GM18498 (cell line): ENCODE data around the gene UBE2U.
"Not testable (repeated sequence)": the region's sequence is repeated elsewhere in the genome, so short reads cannot be mapped to it uniquely, and the experiment has no call there.

Source experiments
- ATAC-seq: cut with Tn5 transposase; IDR thresholded peaks from one replicate; pipeline ENCODE4 v1.9.1; 2021; ENCODE audit warnings: mild to moderate bottlenecking, moderate library complexity; ENCODE audit not compliant: unreplicated experiment

Gene UBE2U

DNA sequence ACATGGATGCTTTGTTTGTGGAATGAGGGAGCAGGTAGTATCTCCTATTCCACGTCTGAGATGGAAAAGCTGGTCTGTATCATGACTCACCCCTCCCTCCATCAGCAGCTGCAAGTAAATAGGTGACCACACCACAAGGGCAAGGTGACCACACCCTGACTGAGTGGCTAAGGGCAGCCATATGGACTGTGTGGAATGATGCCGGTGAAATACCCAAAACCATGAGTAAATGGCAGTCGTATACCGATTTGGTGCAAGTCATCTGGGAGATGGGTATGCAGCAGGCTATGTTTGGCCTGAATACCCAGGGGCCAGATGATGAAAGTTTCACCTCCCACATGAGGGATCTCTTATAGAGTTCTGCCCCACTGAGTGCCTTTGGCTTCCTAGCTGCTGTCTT lies 15.8 kb upstream of the UBE2U start:
- no peak for ATAC-seq

DNA sequence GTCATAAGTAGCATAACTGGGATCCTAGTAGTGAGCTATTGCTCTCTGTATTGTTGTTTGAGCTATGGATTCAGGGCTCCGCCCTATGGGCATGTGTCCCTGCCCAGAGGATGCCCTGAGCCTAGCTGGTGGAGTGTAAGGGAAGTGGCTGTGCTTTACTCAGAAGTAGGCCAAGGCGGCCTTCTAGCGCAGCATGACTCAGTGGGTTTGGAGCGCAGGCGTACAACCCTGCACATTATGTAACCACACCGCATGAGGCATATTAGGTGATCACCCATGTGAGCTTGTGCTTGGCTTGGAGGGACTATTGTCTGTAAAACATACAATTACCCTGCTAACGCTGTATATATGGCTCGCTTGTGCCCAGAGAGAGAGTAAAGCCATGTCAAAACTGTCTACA lies 11.1 kb upstream of the UBE2U start:
- ATAC-seq = no peak

DNA sequence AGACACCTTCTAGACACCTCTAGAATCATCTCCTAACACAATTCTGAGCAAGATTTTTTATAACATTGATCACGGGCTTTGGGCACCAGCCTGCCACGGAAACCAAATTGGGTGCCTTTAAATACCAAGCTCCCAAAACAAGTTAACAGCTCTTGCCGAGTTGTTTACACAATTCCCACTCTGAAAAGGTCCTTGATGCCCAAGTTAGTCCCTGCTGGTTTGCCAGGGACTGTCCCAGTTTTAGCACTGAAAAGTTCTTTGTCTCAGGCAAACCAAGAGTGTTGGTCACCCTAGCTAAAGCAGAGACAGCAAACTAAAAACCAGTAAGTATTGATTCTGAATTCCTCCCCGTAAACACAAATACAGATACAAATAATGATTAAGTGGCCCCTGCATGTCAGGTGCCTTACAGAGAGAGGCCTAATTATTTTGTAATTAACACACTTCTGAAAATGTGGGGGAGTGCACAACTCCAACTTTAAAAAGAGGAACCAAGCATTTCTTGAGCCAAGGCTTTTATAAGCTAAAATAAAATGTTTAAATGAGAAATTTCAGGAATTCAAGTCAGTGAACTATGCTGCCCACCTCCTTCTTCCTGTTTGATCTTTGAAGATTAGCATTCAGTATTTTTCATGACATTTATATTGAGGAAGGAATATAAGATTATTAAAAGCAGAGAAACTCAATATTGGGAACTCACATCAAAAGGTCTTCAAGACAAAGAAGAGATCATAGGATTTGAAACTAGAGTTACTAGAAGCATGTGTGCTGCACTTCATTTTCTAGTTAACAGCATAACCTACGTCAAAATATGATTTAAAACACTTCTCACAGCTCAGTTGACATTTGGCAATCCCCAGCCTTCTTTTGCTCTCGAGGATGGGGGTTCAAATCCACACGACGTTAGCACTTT lies 9.0 kb upstream of the UBE2U start:
- no peak for ATAC-seq

DNA sequence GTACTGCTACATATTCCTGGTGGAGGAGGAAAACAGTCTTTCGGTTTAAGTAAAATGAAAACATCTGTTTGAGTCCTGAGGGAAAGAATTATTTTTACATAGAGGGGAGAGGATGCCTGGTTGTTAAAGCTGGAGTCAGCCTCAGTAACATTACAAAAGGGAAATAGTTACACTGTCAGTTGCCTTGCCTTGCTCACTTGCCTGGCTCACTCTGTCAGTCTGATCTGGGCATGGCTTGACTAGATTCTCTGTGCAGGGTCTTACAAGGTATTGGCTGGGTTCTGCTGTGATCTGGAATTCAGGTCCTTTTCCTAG lies 8.4 kb upstream of the UBE2U start:
- no peak for ATAC-seq

DNA sequence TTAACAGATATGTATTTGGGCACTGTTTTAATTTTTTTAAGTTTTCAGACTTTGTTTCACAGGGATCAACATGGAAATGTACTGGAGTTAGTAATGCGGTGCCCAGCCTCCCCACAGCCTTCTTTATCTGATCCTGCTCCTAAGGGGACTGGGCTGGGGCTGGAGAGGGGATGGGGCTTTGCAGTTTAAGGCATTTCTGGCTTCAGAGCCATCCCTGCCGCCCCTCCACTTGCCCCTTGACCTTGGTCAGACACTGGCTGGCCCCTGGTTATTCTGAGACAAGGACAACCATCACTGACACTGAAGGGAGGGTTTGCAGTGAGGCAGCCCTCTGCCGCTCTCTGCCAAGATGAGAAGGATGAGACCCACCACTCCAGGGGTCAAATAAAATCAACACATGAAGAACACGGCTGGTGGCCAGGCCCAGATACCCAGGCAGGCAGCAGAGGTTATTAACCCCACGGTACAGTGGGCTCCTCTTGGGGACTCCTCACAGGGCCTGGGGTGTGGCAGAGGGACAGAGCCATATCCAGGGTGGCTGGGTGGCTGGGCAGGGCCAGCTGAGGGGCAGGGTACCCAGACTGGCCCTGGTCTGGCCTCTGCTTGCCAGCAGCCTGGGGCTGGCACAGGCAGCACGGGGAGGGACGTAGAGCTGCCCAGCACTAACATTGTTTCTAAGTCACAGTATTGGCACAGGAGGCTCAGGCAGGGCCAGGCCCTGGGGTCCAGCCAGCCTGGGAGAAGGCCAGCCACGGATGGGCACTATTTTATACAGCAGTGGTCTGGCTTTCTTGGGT lies 7.2 kb upstream of the UBE2U start:
- no peak for ATAC-seq

DNA sequence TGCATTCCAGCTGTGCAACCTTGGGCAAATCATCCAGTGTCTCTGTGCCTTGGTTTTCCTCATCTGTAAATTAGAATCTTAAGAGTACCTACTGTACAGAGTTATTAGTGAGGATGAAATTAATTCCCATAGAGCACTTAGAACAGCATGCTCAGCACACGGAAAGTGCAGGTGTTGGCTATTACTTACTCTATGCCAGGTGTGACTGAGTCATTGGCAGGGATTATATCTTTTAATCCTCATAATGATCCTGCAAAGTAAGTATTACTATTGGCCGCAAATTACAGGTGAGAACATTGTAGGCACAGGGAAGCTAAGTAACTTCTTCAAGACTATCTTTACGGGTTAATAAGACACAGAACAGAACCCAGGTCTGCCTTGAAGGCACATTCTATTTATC lies 6.3 kb upstream of the UBE2U start:
- no peak for ATAC-seq

DNA sequence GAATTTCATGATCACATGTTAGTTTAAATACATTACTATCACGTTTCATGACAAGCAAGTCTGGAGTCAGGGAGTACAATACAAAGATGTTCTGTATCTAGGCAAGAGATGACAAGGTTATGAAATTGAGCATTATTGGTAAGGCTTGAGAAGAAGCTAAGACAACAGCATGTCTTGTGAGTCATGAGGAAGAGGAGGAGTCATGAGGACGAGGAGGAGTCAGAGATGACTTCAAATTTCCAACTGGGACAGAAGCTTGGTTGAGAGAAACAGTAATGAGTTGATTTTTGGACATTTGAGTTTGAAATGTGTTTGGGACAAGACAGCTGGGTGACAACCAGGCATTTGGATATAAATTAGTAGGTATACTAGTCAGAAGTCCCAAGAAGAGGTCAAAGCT lies 4.3 kb upstream of the UBE2U start:
- no peak for ATAC-seq

DNA sequence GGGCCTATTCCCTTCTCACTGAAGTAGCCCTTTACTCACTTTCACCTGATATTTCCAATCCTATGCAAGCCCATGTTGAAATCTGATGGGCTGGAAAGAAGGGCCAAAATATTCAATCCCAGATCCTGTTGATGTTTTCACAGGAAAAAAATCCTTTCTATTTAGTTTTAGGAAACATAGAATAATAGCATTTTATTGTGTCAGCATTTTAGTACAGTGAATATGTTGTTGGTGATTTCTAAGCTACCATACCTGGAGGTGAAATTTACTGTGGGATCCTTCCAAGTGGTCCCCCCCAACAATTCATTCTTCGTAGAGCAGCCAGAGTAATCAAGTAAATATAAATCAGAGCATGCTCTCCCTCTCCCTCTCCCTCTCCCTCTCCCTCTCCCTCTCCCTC lies 3.4 kb upstream of the UBE2U start:
- no peak for ATAC-seq

DNA sequence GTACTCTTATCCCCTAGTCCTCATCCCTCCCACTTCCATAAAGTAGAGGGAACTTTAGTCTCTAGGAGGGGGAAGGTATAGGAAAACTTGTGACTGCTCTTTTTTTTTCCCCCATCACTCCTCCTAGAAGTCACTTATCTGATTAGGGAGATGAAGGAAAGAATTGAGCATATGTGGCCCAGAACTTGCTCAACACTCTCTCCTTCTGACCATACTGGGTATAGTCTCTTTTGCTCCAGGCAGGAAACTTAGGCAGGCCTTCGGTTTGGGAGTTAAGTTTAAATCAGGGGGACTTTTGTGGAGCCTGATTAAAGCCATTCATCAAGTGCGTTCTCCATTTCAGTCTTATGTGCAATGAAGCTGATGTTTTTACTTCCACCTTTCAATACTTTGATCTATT lies 5.8 kb downstream of the UBE2U start:
- no peak for ATAC-seq

DNA sequence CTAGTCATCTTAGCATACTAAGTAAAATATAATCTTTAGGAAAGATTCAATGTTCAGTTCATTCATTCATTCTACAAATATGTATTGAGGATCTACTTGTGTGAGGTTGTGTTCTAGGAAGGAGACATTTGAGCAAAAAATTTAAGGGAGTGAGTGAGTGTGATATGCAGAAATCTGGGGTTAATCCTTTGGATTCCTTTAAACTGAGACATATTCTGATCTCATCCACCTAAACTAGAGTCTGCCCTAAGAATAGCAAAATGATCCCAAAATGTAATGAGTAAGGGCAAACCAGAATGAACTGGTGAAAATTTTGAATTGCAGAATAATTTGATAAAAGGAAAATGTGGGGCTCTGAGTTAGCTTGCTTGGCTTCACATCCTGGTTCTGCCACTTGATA lies 8.6 kb downstream of the UBE2U start:
- no peak for ATAC-seq

DNA sequence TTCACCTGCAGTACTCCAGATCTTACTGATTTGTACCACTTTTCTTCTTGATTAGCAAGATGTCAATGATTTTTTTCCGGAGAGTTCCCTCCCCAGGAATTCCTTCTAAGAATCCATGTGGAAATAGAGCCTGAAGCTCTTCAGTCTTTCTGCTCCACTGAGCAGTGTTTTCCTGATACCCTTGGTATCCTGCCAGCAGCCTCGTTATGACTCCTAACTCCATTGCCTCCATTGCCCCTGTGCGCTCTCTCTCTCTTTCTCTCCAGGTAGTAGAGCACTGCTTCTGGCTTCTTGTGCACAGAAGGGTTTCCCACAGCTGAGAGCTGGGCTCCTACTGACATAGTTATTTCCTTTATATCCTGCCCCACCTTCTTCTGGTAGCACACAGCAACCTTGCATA lies 12.2 kb downstream of the UBE2U start:
- no peak for ATAC-seq

DNA sequence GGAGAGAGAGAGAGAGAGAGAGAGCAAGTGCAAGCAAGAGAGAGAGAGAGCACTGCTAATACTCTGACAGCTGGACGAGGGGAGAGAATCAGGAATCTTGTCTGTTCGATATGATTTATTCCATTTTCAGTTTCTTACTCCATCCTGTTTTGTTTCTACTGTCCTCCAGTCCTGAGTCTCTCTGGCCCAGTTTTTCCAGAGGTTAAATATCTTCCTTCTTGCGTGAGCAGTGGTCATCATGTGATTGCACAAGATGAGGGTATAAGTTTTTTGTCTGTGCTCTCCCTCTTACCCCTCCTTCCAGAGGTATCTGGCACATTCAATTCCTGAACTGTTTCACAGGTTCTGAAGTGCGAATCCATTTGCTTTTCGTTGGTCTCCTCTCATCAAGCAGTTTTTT lies 16.8 kb downstream of the UBE2U start:
- no peak for ATAC-seq

DNA sequence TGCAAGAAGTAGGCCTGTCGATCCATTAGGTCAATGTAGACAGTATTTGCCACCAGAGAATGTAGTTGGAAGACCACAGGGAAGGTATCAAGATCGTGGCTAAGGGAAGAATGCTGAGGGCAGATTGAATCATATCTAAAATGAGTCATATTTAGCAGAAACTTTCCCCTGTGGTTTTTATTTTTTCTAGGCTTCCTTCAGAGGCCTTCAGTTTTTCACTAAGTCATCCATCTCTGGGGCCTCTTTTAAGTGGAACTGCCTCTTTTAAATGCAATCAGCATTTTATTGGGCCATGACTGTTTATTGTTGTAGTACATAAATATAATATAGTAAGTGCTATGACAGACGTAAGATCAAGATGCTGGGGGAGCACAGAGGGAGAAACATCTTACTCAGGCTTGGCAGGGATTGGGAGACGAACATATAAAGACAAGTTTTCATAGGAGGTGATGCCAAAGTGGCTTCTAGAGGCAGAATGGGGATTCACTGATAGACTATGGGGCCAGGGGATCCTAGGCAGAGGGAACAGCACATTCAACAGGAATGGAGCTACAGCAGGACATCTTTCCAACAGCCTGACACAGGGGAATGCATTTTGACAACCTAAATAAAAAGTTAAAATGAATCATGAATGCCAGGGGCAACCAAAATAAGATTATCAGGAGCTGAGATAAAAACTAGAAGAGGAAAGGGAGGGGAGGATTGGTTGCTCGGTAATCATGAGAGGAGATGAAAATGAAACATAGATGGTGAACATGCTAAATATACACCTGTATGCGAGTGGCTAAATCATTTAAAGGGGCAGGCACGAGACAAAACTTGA lies 20.1 kb downstream of the UBE2U start:
- ATAC-seq = peak; percentile 74

DNA sequence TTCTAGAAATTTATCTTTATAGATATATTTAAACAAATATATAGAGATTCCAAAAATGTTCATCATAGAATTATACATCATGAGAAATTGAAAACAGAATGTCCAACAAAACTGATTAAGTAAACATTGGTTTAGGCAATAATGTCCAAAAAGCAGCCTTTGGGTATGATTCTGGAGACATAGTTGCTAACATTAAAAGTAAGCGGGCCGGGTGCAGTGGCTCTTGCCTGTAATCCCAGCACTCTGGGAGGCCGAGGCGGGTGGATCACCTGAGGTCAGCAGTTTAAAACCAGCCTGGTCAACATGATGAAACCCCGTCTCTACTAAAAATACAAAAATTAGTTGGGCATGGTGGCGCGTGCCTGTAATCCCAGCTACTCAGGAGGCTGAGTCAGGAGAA lies 20.8 kb downstream of the UBE2U start:
- ATAC-seq = not testable (repeated sequence)

DNA sequence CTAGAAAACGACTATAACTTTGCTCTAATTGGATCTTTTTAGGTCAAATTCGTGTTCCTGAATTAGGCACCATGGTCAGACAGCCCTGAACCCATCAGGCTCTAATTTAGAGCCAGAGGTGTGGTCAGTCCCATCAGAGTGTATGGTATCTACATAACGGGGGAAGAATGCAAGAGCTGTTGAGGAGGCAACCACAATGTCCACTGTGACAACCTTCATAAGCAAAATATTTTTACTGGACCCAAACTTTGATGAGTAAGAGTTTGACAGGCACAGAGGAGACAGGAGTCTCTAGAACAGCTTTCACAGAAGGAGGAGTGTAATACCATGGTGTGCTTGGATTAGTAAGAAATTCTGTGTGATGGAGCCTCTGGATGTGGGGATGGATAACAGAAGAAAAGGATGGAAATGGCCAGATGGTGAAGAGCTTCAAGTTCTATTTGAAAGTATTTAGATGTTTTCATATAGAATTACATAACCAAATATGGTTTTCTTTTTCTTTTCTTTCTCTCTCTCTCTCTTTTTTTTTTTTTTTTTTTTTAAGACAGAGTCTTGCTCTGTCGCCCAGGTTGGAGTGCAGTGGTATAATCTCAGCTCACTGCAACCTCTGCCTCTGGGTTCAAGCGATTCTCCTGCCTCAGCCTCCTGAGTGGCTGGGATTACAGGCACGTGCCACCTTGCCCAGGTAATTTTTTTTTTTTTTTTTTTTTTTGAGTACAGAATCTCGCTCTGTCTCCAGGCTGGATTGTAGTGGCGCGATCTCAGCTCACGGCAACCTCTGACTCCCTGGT lies 24.9 kb downstream of the UBE2U start:
- ATAC-seq = no peak

DNA sequence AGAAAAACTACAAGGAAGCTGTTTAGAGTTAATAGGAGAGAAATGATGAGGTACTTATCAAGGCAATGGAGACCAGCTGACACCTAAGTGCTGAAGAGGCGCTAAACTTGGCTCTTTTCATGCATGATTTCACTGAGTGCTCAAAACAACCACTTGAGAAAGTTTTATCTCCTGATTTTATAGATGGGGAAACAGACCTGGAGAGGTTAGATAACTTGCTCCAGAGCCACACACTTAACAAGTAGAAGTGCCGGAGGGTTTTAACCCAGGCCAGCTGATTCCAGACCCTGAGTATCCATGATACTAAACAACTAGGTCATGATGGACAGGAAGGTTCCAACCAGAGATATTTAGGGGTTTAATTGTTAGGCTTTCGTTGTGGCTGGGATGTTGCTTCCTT lies 25.9 kb downstream of the UBE2U start:
- ATAC-seq = no peak

DNA sequence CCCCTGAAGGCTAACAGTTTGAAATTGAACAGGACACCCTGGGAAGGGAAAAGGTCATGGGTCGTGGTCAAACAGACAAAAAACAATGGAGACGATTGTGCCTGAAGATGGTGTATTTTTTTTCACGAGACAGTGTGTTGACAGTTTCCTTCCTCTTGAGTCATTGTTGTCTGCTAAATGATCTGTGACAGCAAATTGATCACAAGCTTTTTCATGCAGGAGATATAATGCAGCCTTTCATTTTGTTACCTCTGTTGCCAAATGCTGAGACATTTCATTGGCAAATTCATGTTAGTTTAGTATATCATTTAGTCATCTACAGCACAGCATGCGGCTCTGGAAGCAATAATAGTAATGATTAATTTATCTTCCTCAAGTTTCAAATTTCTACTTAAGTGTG lies 27.7 kb downstream of the UBE2U start:
- no peak for ATAC-seq

DNA sequence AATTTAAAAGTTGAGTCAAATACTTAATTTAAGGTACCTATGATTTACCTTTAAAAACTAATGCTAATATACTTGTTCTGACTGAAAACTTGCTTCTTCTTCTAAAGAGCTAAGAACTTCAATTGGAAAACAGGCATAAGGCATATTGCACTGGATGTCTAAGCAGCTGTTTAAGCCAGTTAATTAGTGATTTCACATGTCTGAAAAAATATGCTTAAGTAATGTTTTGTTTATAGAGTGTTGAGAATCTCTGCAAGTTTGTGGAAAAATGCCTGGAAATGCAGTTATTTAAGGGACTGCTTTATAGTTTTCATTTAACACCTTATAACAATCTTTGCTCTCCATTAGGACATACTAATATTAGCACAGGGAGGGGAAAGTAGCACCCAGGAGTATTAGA lies 28.2 kb downstream of the UBE2U start:
- ATAC-seq = no peak

DNA sequence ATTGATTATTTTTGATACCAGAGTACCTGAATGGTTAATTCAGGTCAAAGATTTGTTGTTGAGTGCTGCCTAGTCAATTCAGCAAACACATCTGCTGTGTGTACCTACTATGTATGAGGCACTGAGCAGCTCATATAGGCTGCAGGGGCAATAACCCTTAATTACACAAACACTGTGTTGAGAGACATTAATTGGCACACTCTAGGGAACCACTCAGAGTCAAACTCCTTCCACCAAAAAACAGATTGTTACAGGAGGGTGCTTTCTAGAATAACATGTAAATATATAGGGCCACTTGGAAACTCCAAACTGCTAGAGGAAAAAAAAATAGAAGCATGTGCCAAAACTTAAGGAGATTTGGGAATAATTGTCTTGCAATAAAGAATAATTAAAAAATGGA lies 31.3 kb downstream of the UBE2U start:
- ATAC-seq = no peak

DNA sequence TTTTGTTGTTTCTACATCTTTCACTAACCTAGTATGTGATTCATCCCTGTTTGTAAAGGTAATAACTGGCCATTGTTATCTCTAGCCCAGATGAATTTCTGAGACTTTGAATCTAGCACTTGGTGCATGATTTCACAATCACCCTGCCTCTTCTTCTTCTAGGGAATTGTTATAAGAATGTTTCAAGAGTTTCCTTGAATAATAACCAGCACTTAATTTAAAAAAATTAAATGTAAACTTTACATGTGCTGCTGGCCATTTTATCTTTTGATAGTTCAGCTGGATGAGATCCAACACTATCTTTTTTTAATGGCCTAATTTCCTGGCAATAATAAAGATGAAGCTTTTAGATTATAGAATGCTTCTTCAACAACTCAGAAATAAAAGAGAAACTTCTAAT lies 31.8 kb downstream of the UBE2U start:
- ATAC-seq = no peak

DNA sequence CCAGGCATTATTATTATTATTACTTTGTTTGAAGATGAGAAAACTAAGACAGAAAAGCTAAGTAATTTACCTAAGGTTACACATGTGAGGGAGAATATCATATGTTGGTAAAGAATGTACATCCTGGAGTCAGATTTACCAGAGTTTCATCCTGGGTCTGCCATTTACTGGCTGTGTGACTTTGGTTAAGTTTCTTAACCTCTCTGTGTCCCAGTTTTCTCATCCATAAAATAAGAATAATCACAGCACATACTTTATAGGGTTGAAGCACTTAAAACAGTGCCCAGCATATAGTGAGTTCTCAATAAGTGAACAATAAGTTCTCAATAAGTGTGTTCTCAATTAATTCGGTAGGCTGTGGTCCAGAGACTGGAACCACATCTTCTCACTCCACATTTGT lies 32.5 kb downstream of the UBE2U start:
- ATAC-seq = no peak
